Measurements from ENCODE around the gene PLD5. TPM values are rescaled to one million over a fixed set of nuclear protein-coding genes. Genes with fewer than 3 reads are reported as not detected.

PLD5 gene
- total RNA-seq, 1 experiment from 2014 or later, result not detected

- in situ Hi-C loops (cut with HindIII; ENCODE audit: low pct_unique_long_range_greater_than_20kb, low sequenced_read_pairs), result no loop called here
- no TSS peak for BruUV-seq (replicated peaks)
- Histone ChIP-seq H3K27me3 (ENCODE audit: control insufficient read depth, insufficient read depth, low read length) (no peaks in the 10 kb centered on the region), H3K9me3 (ENCODE audit: control insufficient read depth, insufficient read depth, low read depth, low read length) (0 out of 2 replicates have a peak, but pooled peaks cover 4% of the 10 kb centered on the region), H3K27ac (ENCODE audit: low read length) (no peak overlapping the region), H3K4me1 (ENCODE audit: control insufficient read depth, insufficient read depth, low read length) (no peaks in the 10 kb centered on the region), H3K4me3 (ENCODE audit: low read depth in 2 of 2, low read length in 2 of 2) (no peak overlapping the region), H3K36me3 (ENCODE audit: control insufficient read depth, insufficient read depth, low read length) (no peaks in the 10 kb centered on the region)
- DNase-seq (ENCODE audit: low read depth, low spot score) (no peak), ATAC-seq (no peak)
- ChIA-PET POLR2A (no interaction called here), CTCF (no interaction called here)
- intact Hi-C loops (cut with micrococcal nuclease; ENCODE audit: unreplicated experiment), result no loop called here
- TF ChIP-seq REST (IDR thresholded peaks at IDR 0.05; ENCODE audit: insufficient read depth in 1 of 2, low read depth in 2 of 2, low read length in 1 of 2) (no peak), POLR2AphosphoS5 (IDR thresholded peaks at IDR 0.05; ENCODE audit: low read depth, low read length) (no peak), SIN3A (IDR thresholded peaks at IDR 0.05; ENCODE audit: borderline replicate concordance, insufficient read depth, low read depth, low read length) (no peak), TCF7L2 (IDR thresholded peaks at IDR 0.05; ENCODE audit: low read depth, low read length) (no peak)
- TF ChIP-seq, protein P1, sequence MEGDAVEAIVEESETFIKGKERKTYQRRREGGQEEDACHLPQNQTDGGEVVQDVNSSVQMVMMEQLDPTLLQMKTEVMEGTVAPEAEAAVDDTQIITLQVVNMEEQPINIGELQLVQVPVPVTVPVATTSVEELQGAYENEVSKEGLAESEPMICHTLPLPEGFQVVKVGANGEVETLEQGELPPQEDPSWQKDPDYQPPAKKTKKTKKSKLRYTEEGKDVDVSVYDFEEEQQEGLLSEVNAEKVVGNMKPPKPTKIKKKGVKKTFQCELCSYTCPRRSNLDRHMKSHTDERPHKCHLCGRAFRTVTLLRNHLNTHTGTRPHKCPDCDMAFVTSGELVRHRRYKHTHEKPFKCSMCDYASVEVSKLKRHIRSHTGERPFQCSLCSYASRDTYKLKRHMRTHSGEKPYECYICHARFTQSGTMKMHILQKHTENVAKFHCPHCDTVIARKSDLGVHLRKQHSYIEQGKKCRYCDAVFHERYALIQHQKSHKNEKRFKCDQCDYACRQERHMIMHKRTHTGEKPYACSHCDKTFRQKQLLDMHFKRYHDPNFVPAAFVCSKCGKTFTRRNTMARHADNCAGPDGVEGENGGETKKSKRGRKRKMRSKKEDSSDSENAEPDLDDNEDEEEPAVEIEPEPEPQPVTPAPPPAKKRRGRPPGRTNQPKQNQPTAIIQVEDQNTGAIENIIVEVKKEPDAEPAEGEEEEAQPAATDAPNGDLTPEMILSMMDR (IDR thresholded peaks at IDR 0.05), result no peak
Observed at GRCh38 chr1:242435200-242435599, 89.3 kb downstream of the PLD5 start.

DNA sequence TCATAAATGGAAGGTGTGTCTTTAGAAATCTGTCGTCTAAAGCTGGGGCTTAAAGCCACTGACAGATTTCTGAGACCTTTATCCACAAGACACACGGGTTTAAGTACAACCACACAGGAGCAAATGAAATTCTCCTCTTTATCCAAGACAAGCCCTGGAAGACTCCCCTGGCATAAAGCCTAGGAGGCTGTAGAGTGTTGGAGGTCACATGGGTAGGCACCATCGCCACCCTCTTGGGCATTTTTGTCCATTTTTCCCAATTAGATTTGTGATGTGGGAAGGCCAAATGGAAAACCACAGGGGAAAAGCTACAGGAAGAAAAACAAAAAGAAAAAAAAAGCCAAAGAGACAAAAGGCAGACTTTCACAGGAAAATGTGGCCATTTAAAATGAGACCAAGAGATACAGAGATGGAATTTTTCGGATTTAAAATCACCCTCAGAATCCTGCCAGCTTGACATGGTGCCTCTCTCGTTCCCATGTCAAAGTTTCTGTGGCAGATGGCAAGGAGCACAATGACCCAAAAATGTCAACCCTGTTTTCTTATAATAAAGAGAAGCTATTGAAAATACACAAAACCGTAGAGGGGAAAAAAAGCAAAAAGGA lies 91.9 kb downstream of the PLD5 start:
- in situ Hi-C loops (cut with HindIII; ENCODE audit: low pct_unique_long_range_greater_than_20kb, low sequenced_read_pairs) (no loop called here), intact Hi-C loops (cut with micrococcal nuclease; ENCODE audit: unreplicated experiment) (no loop called here)
- Histone ChIP-seq H3K27me3 (ENCODE audit: control insufficient read depth, insufficient read depth, low read length) (no peaks in the 10 kb centered on the region), H3K4me3 (ENCODE audit: low read depth in 2 of 2, low read length in 2 of 2) (no peak overlapping the region), H3K9me3 (ENCODE audit: control insufficient read depth, insufficient read depth, low read depth, low read length) (0 out of 2 replicates have a peak, but pooled peaks cover 4% of the 10 kb centered on the region), H3K36me3 (ENCODE audit: control insufficient read depth, insufficient read depth, low read length) (no peaks in the 10 kb centered on the region), H3K27ac (ENCODE audit: low read length) (no peak overlapping the region), H3K4me1 (ENCODE audit: control insufficient read depth, insufficient read depth, low read length) (no peaks in the 10 kb centered on the region)
- ATAC-seq, result no peak
- POLR2A ChIA-PET, result no interaction called here
- TF ChIP-seq, protein P1 (IDR thresholded peaks at IDR 0.05), result no peak
- no peak for TF ChIP-seq POLR2AphosphoS5 (IDR thresholded peaks at IDR 0.05; ENCODE audit: low read depth, low read length)
- no peak for TF ChIP-seq SIN3A (IDR thresholded peaks at IDR 0.05; ENCODE audit: borderline replicate concordance, insufficient read depth, low read depth, low read length)
- TF ChIP-seq REST (IDR thresholded peaks at IDR 0.05; ENCODE audit: insufficient read depth in 1 of 2, low read depth in 2 of 2, low read length in 1 of 2), result no peak
- TF ChIP-seq TCF7L2 (IDR thresholded peaks at IDR 0.05; ENCODE audit: low read depth, low read length), result no peak
- no TSS peak for BruUV-seq (replicated peaks)
- CTCF ChIA-PET, result no interaction called here
- DNase-seq (ENCODE audit: low read depth, low spot score), result no peak

Measured in Panc1 (cell line).